B cell (primary cell): ENCODE measurements around the gene RASGEF1B. TPM values are rescaled to one million over a fixed set of nuclear protein-coding genes. Genes with fewer than 3 reads are reported as not detected.

ENCODE experiments used
- ATAC-seq: fragments of 200-7000 bp; cut with Tn5 transposase; one replicate; pipeline ENCODE4 v1.10.0; 2021; ENCODE audit warnings: low read depth, mild to moderate bottlenecking, moderate number of reproducible peaks, moderate library complexity
- CTCF ChIA-PET: fragments of 350-600 bp; sonication (Branson Sonifier 250); formaldehyde crosslinking; loops from one replicate; lab custom pipeline; 2021; ENCODE audit warnings: antibody characterized with exemption, inconsistent platforms; lab: Charles Lee
- POLR2A ChIA-PET: fragments of 350-600 bp; sonication (Branson Sonifier 250); formaldehyde crosslinking; loops from one replicate; lab custom pipeline; 2021; ENCODE audit warnings: antibody characterized with exemption; lab: Charles Lee
- DNase-seq: peaks from one replicate; pipeline ENCODE4 v3.0.0; 2013
- H2AFZ ChIP-seq: 2 replicates; pipeline ENCODE4 v1.6.1; 2012; ENCODE audit warnings: mild to moderate bottlenecking, low read depth, low read length; ENCODE audit not compliant: insufficient read depth, poor library complexity, severe bottlenecking
- H3K27ac ChIP-seq, 2 donors: 1 replicate in 1 of 2; 2 replicates in 1 of 2; pipeline ENCODE4 v1.5.1; 2012 to 2013; ENCODE audit warnings: low read length in 2 of 2, mild to moderate bottlenecking in 2 of 2, moderate library complexity in 1 of 2
- H3K27me3 ChIP-seq, 4 experiments: fragments of 200-600 bp in 1 of 4; sonication (generic) in 1 of 4; replicated peaks in 1 of 4; 1 replicate in 2 of 4; 2 replicates in 2 of 4; pipeline versions ENCODE4 v1.6.1 to v1.7.0; 2013 to 2016; ENCODE audit warnings: low read length in 3 of 4, mild to moderate bottlenecking in 2 of 4, mixed read lengths in 1 of 4, moderate library complexity in 1 of 4; ENCODE audit not compliant: insufficient read depth in 4 of 4, control insufficient read depth in 3 of 4; ENCODE audit errors: control extremely low read depth in 1 of 4
- H3K36me3 ChIP-seq, 2 experiments: replicated peaks in 1 of 2; 1 replicate in 1 of 2; 2 replicates in 1 of 2; pipeline versions ENCODE4 v1.6.1 to v1.7.1; 2013; ENCODE audit warnings: low read length in 1 of 2; ENCODE audit not compliant: insufficient read depth in 2 of 2, control insufficient read depth in 1 of 2; ENCODE audit errors: control extremely low read depth in 1 of 2, extremely low read depth in 1 of 2
- H3K4me1 ChIP-seq, 2 donors: fragments of 200-600 bp in 1 of 2; sonication (generic) in 1 of 2; 1 replicate in 1 of 2; 2 replicates in 1 of 2; pipeline versions ENCODE4 v1.5.1 to v1.6.1; 2013 to 2017; ENCODE audit warnings: low read length in 2 of 2; ENCODE audit not compliant: control insufficient read depth in 2 of 2, insufficient read depth in 2 of 2
- H3K4me2 ChIP-seq: replicated peaks from 2 replicates; pipeline ENCODE3; 2012; ENCODE audit warnings: mild to moderate bottlenecking, low read depth, low read length; ENCODE audit not compliant: poor library complexity, severe bottlenecking
- H3K4me3 ChIP-seq, 5 experiments: fragments of 200-600 bp in 1 of 5; sonication (generic) in 1 of 5; 1 replicate in 3 of 5; 2 replicates in 2 of 5; pipeline versions ENCODE4 v1.5.1 to v1.7.0; 2011 to 2016; ENCODE audit warnings: low read length in 4 of 5, mild to moderate bottlenecking in 4 of 5, low read depth in 2 of 5, control low read depth in 1 of 5, moderate library complexity in 1 of 5; ENCODE audit not compliant: insufficient read depth in 1 of 5; ENCODE audit errors: control extremely low read depth in 1 of 5, extremely low read depth in 1 of 5
- H3K79me2 ChIP-seq: fragments of 200-600 bp; sonication (generic); one replicate; pipeline ENCODE4 v1.6.0; 2016; ENCODE audit warnings: low read length; ENCODE audit not compliant: control insufficient read depth, insufficient read depth
- H3K9ac ChIP-seq: fragments of 200-600 bp; sonication (generic); 2 replicates; pipeline ENCODE4 v1.6.1; 2017; ENCODE audit warnings: mild to moderate bottlenecking, low read length, moderate library complexity
- H3K9me3 ChIP-seq, 3 donors: one replicate each; pipeline versions ENCODE4 v1.6.1 to v1.7.1; 2013; ENCODE audit warnings: low read length in 2 of 3; ENCODE audit not compliant: control insufficient read depth in 2 of 3, insufficient read depth in 1 of 3; ENCODE audit errors: control extremely low read depth in 1 of 3
- H4K20me1 ChIP-seq: 2 replicates; pipeline ENCODE4 v1.6.0; 2012; ENCODE audit warnings: mild to moderate bottlenecking, low read length; ENCODE audit not compliant: insufficient read depth, control insufficient read depth, poor library complexity, severe bottlenecking
- H3K27ac Mint-ChIP-seq: one replicate; pipeline ENCODE4 v1.8.0; 2021; ENCODE audit warnings: mixed read lengths
- H3K27me3 Mint-ChIP-seq: one replicate; pipeline ENCODE4 v1.8.0; 2021; ENCODE audit warnings: mixed read lengths
- H3K4me1 Mint-ChIP-seq: one replicate; pipeline ENCODE4 v1.8.0; 2021; ENCODE audit warnings: mixed read lengths
- H3K4me3 Mint-ChIP-seq: one replicate; pipeline ENCODE4 v1.8.0; 2021; ENCODE audit warnings: mixed read lengths
- H3K9me3 Mint-ChIP-seq: one replicate; pipeline ENCODE4 v1.8.0; 2022; ENCODE audit warnings: mixed read lengths; ENCODE audit not compliant: insufficient read depth
- CTCF ChIP-seq: fragments of 200-600 bp; IDR thresholded peaks from one replicate; pipeline ENCODE4 v1.8.0; 2022; ENCODE audit warnings: antibody characterized with exemption, mild to moderate bottlenecking
- EZH2 ChIP-seq: IDR thresholded peaks from 2 replicates; pipeline ENCODE4 v1.6.1; 2012; ENCODE audit warnings: borderline replicate concordance, low read depth, mild to moderate bottlenecking, moderate library complexity, low read length; ENCODE audit not compliant: insufficient read depth, poor library complexity, severe bottlenecking
- WGBS: methylation state at CpG from one replicate; pipeline ENCODE4 v1.1.5; 2013; ENCODE audit warnings: missing lambda C conversion rate; ENCODE audit not compliant: insufficient coverage; 5-methylcytosine and 5-hydroxymethylcytosine counted together
- intact Hi-C: fragments of 100-400 bp; cut with micrococcal nuclease; formaldehyde crosslinking; loops from one replicate; pipeline ENCODE4 v1.10.0; 2022
- polyA plus RNA-seq: library from polyadenylated mRNA; depleted of rRNA; stranded (reverse); fragments of >200 nt; gene quantifications from 2 replicates; pipeline ENCODE4 v1.2.3, GENCODE V29; 2012
- total RNA-seq, 2 donors: library from RNA; stranded (reverse); fragments of 120-200 nt in 1 of 2; gene quantifications; 1 replicate in 1 of 2; 2 replicates in 1 of 2; pipeline versions ENCODE4 v1.2.3 to v1.2.4, GENCODE V29; 2013 to 2022

The RASGEF1B gene
- total and polyA plus RNA-seq, 2 donors (not counting 1 experiment from before 2014, with no cell fraction given): 20.4 to 130 TPM

GRCh38 chr4:81378386-81378785 lies 93.3 kb downstream of the RASGEF1B start:
- Mint-ChIP-seq H3K4me1 (no peaks in the 10 kb centered on the region), H3K4me3 (no peak overlapping the region), H3K27me3 (peaks cover 36% of the 10 kb centered on the region), H3K9me3 (no peaks in the 10 kb centered on the region), H3K27ac (no peak overlapping the region)
- Histone ChIP-seq H3K36me3 (no peaks in the 10 kb centered on the region), H3K9me3 (peaks cover 0 to 5% (median 2%) of the 10 kb centered on the region in 3 donors), H3K27me3 (peaks cover 0 to 3% (median 0%) of the 10 kb centered on the region in 4 experiments), H2AFZ (no peak overlapping the region), H3K4me3 (no peak overlapping the region), H4K20me1 (no peaks in the 10 kb centered on the region), H3K4me2 (no peak overlapping the region), H3K79me2 (no peaks in the 10 kb centered on the region), H3K27ac (no peak overlapping the region), H3K9ac (no peak overlapping the region), H3K4me1 (no peaks in the 10 kb centered on the region)
- no peak for TF ChIP-seq EZH2
- TF ChIP-seq CTCF: no peak
- no CpG with 5 or more reads among the region's 1 CpG for WGBS
- intact Hi-C loops: no loop called here
- ChIA-PET CTCF (interaction anchor here (0.6 kb wide), 1 partner anchor 1118 kb away, joined by 3 read pairs; no protein-coding TSS in a partner anchor), POLR2A (no interaction called here)
- DNase-seq (no peak), ATAC-seq (no peak)

- intact Hi-C loops: no loop called here
- ChIA-PET POLR2A (no interaction called here), CTCF (no interaction called here)
- WGBS: no CpG with 5 or more reads among the region's 1 CpG
- Histone ChIP-seq H3K9me3 (peaks cover 0 to 5% (median 0%) of the 10 kb centered on the region in 3 donors), H3K4me2 (no peak overlapping the region), H3K27ac (no peak overlapping the region), H3K9ac (no peak overlapping the region), H3K79me2 (no peaks in the 10 kb centered on the region), H2AFZ (no peak overlapping the region), H3K27me3 (peaks cover 0 to 3% (median 0%) of the 10 kb centered on the region in 4 experiments), H3K36me3 (no peaks in the 10 kb centered on the region), H3K4me1 (no peaks in the 10 kb centered on the region), H4K20me1 (no peaks in the 10 kb centered on the region), H3K4me3 (no peak overlapping the region)
- peaks cover 32% of the 10 kb centered on the region for H3K27me3 Mint-ChIP-seq
- no peak for TF ChIP-seq EZH2
- no peak for TF ChIP-seq CTCF
- H3K4me1 Mint-ChIP-seq: no peaks in the 10 kb centered on the region
- H3K4me3 Mint-ChIP-seq: no peak overlapping the region
- no peaks in the 10 kb centered on the region for H3K9me3 Mint-ChIP-seq
- DNase-seq: no peak
- no peak for ATAC-seq
- no peak overlapping the region for H3K27ac Mint-ChIP-seq
These were observed 94.5 kb downstream of the RASGEF1B start for GRCh38 chr4:81377191-81377590.
